Panc1 (cell line): ENCODE measurements around the gene OST4. TPM values are rescaled to one million over a fixed set of nuclear protein-coding genes. Genes with fewer than 3 reads are reported as not detected.

Source experiments
- ATAC-seq: fragments of 200-7000 bp; cut with Tn5 transposase; 2 replicates; pipeline ENCODE4 v1.9.1; 2020; ENCODE audit warnings: mild to moderate bottlenecking, moderate library complexity
- BruUV-seq: library from RNA; stranded (reverse); fragments of 400-500 nt; replicated peaks from 2 replicates; lab custom pipeline; 2021; lab: Mats Ljungman, UMichigan
- CTCF ChIA-PET: fragments of 300-600 bp; sonication (Branson Sonifier 250); formaldehyde crosslinking; loops from one replicate; lab custom pipeline; 2022; ENCODE audit warnings: antibody characterized with exemption; lab: Charles Lee
- POLR2A ChIA-PET: fragments of 300-600 bp; sonication (Branson Sonifier 250); formaldehyde crosslinking; loops from one replicate; lab custom pipeline; 2022; ENCODE audit warnings: antibody characterized with exemption; lab: Charles Lee
- DNase-seq: peaks from one replicate; pipeline ENCODE4 v3.0.0-alpha.2; 2010; ENCODE audit warnings: low read depth, low spot score
- H3K27ac ChIP-seq: 2 replicates; pipeline ENCODE4 v1.5.1; 2011; ENCODE audit warnings: mild to moderate bottlenecking, low read length, inconsistent platforms
- H3K27me3 ChIP-seq: fragments of 200-500 bp; sonication (Bioruptor generic); 2 replicates; pipeline ENCODE4 v1.6.0; 2014; ENCODE audit warnings: low read length, inconsistent platforms; ENCODE audit not compliant: control insufficient read depth, insufficient read depth
- H3K36me3 ChIP-seq: fragments of 200-500 bp; sonication (Bioruptor generic); 2 replicates; pipeline ENCODE4 v1.5.1; 2014; ENCODE audit warnings: inconsistent platforms, mild to moderate bottlenecking, low read length, moderate library complexity; ENCODE audit not compliant: control insufficient read depth, insufficient read depth
- H3K4me1 ChIP-seq: 2 replicates; pipeline ENCODE4 v1.5.1; 2011; ENCODE audit warnings: inconsistent platforms, mild to moderate bottlenecking, low read length, moderate library complexity; ENCODE audit not compliant: control insufficient read depth, insufficient read depth
- H3K4me3 ChIP-seq, 2 experiments: 2 replicates each; pipeline ENCODE4 v1.5.1; 2011 to 2012; ENCODE audit warnings: low read depth in 2 of 2, low read length in 2 of 2, mild to moderate bottlenecking in 2 of 2, inconsistent platforms in 1 of 2, moderate library complexity in 1 of 2
- H3K9me3 ChIP-seq: fragments of 200-500 bp; sonication (Bioruptor generic); 2 replicates; pipeline ENCODE4 v1.5.1; 2014; ENCODE audit warnings: low read depth, mild to moderate bottlenecking, inconsistent platforms, low read length, moderate library complexity; ENCODE audit not compliant: control insufficient read depth, insufficient read depth
- POLR2AphosphoS5 ChIP-seq: IDR thresholded peaks from 2 replicates; pipeline ENCODE4 v1.6.1; 2012; ENCODE audit warnings: mild to moderate bottlenecking, low read depth, low read length, moderate library complexity
- SIN3A ChIP-seq: IDR thresholded peaks from 2 replicates; pipeline ENCODE4 v1.6.1; 2012; ENCODE audit warnings: low read depth, mild to moderate bottlenecking, low read length, moderate library complexity, borderline replicate concordance; ENCODE audit not compliant: insufficient read depth
- TCF7L2 ChIP-seq: IDR thresholded peaks from 2 replicates; pipeline ENCODE4 v1.6.1; 2011; ENCODE audit warnings: mild to moderate bottlenecking, low read depth, low read length, inconsistent platforms
- in situ Hi-C: cut with HindIII; loops from 2 replicates; pipeline ENCODE4 v1.10.0; 2016; ENCODE audit warnings: low sequenced_read_pairs, low pct_unique_long_range_greater_than_20kb
- intact Hi-C: fragments of 100-400 bp; cut with micrococcal nuclease; formaldehyde crosslinking; loops from one replicate; pipeline ENCODE4 v1.10.0; 2022; ENCODE audit not compliant: unreplicated experiment
- total RNA-seq: library from RNA; stranded (reverse); gene quantifications from one replicate; pipeline ENCODE4 v1.2.1, GENCODE V29; 2021; ENCODE audit not compliant: unreplicated experiment
- TF ChIP-seq, protein P1 (sequence below), 2 experiments: IDR thresholded peaks; 2 replicates each; pipeline ENCODE4 v1.6.1; 2011 to 2012; ENCODE audit warnings: low read depth in 2 of 2, control low read depth in 1 of 2, low read length in 1 of 2, mild to moderate bottlenecking in 1 of 2, moderate library complexity in 1 of 2; ENCODE audit not compliant: insufficient read depth in 1 of 2
- TF ChIP-seq, protein P2 (sequence below): fragments of 450-650 bp; IDR thresholded peaks from 2 replicates; pipeline ENCODE4 v1.5.1; 2017; ENCODE audit warnings: mild to moderate bottlenecking

The OST4 gene
- total RNA-seq, 1 experiment from 2014 or later = 219 TPM

DNA sequence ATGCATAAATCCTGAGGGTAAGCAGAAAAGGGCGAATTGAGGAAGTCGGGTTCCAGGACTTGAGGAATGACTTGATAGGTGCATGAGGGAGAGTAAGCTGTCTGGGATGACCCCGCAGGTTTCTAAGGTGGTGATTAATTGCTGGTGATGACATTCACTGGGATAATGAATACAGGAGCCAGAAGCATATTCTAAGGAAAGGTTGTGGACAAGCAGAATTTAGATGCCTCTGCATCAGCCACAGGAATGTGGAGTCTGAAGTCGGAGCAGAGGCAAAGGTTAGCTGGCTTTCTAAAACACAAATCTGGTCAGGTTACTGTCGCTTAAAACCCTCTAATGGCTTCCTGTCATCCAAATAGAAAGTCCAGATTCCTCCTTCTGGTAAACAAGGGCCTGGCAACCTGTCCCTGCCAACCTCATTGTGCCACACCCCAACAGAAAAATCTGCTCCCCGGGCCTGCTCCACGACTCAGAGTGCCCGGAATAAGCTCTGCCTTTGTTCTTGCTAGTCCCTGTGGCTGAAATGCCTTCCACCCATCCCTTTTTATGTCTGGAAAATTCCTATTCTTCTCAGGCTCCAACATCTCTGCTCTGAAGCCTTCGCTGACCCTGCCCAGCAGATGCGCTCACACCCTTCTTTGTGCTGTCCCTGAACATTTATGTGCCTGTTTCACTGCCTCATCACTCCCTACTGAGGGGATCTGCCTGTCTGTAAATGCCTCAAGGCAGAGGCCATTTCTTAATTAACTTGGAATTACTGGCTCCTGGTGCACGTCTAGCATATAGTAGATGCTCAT, 50.0 kb downstream of the OST4 start:
- ATAC-seq (no peak), DNase-seq (no peak)
- ChIA-PET POLR2A (no interaction called here), CTCF (no interaction called here)
- intact Hi-C loops (no loop called here), in situ Hi-C loops (no loop called here)
- peaks cover 6% of the 10 kb centered on the region for H3K4me1 ChIP-seq
- TF ChIP-seq SIN3A = no peak
- TF ChIP-seq POLR2AphosphoS5 = no peak
- no peak for TF ChIP-seq TCF7L2
- TF ChIP-seq, protein P1, sequence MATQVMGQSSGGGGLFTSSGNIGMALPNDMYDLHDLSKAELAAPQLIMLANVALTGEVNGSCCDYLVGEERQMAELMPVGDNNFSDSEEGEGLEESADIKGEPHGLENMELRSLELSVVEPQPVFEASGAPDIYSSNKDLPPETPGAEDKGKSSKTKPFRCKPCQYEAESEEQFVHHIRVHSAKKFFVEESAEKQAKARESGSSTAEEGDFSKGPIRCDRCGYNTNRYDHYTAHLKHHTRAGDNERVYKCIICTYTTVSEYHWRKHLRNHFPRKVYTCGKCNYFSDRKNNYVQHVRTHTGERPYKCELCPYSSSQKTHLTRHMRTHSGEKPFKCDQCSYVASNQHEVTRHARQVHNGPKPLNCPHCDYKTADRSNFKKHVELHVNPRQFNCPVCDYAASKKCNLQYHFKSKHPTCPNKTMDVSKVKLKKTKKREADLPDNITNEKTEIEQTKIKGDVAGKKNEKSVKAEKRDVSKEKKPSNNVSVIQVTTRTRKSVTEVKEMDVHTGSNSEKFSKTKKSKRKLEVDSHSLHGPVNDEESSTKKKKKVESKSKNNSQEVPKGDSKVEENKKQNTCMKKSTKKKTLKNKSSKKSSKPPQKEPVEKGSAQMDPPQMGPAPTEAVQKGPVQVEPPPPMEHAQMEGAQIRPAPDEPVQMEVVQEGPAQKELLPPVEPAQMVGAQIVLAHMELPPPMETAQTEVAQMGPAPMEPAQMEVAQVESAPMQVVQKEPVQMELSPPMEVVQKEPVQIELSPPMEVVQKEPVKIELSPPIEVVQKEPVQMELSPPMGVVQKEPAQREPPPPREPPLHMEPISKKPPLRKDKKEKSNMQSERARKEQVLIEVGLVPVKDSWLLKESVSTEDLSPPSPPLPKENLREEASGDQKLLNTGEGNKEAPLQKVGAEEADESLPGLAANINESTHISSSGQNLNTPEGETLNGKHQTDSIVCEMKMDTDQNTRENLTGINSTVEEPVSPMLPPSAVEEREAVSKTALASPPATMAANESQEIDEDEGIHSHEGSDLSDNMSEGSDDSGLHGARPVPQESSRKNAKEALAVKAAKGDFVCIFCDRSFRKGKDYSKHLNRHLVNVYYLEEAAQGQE (IDR thresholded peaks at IDR 0.05; ENCODE audit: insufficient read depth in 1 of 2, low read depth in 2 of 2, low read length in 1 of 2) = no peak
- TF ChIP-seq, protein P2, sequence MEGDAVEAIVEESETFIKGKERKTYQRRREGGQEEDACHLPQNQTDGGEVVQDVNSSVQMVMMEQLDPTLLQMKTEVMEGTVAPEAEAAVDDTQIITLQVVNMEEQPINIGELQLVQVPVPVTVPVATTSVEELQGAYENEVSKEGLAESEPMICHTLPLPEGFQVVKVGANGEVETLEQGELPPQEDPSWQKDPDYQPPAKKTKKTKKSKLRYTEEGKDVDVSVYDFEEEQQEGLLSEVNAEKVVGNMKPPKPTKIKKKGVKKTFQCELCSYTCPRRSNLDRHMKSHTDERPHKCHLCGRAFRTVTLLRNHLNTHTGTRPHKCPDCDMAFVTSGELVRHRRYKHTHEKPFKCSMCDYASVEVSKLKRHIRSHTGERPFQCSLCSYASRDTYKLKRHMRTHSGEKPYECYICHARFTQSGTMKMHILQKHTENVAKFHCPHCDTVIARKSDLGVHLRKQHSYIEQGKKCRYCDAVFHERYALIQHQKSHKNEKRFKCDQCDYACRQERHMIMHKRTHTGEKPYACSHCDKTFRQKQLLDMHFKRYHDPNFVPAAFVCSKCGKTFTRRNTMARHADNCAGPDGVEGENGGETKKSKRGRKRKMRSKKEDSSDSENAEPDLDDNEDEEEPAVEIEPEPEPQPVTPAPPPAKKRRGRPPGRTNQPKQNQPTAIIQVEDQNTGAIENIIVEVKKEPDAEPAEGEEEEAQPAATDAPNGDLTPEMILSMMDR = no peak
- H3K9me3 ChIP-seq = no peaks in the 10 kb centered on the region
- H3K27ac ChIP-seq = no peak overlapping the region
- H3K27me3 ChIP-seq = no peaks in the 10 kb centered on the region
- no TSS peak for BruUV-seq
- H3K4me3 ChIP-seq = no peak overlapping the region
- H3K36me3 ChIP-seq = no peaks in the 10 kb centered on the region

Other genes starting within 250 kb of the OST4 start
- gene DPYSL5, start 223.5 kb downstream of the OST4 start, total RNA-seq = 0.31 TPM
- gene MAPRE3, start 101.0 kb downstream of the OST4 start, total RNA-seq = 11.6 TPM
- gene TMEM214, start 38.7 kb downstream of the OST4 start, total RNA-seq = 77.8 TPM
- 55.6 TPM for gene AGBL5, start 20.0 kb downstream of the OST4 start, total RNA-seq
- 0.31 TPM for gene EMILIN1, start 7.0 kb upstream of the OST4 start, total RNA-seq
- 1.5 TPM for gene KHK, start 15.1 kb upstream of the OST4 start, total RNA-seq
- 10.1 TPM for gene CGREF1, start 47.5 kb upstream of the OST4 start, total RNA-seq
- 0.46 TPM for gene ABHD1, start 52.2 kb upstream of the OST4 start, total RNA-seq
- gene PREB, start 63.0 kb upstream of the OST4 start, total RNA-seq = 60.9 TPM
- not detected for gene PRR30, start 67.8 kb upstream of the OST4 start, total RNA-seq
- gene TCF23, start 77.3 kb upstream of the OST4 start, total RNA-seq = 0.03 TPM
- 111 TPM for gene ATRAID, start 140.4 kb upstream of the OST4 start, total RNA-seq
- gene SLC5A6, start 140.6 kb upstream of the OST4 start, total RNA-seq = 74.5 TPM
- gene CAD, start 145.7 kb upstream of the OST4 start, total RNA-seq = 76.7 TPM
- 0.59 TPM for gene SLC30A3, start 191.4 kb upstream of the OST4 start, total RNA-seq
- not detected for gene DNAJC5G, start 203.8 kb upstream of the OST4 start, total RNA-seq
- gene TRIM54, start 210.8 kb upstream of the OST4 start, total RNA-seq = 0.21 TPM
- gene UCN, start 236.8 kb upstream of the OST4 start, total RNA-seq = 4.4 TPM